ENCODE measurements around the gene KL. TPM values are rescaled to one million over a fixed set of nuclear protein-coding genes. Genes with fewer than 3 reads are reported as not detected.

Gene KL
- polyA plus RNA-seq = not detected in 3 replicates
- not detected for polyA plus RNA-seq (2011; ENCODE audit: low read depth)
- not detected in 2 replicates for polyA plus RNA-seq (2011; cell fraction: cytosol; rRNA removed)
- not detected in 2 replicates for polyA plus RNA-seq (2011; cell fraction: nucleus; rRNA removed)
- polyA plus RNA-seq (2012; ENCODE audit: low replicate concordance) = not detected in 2 replicates
- polyA minus RNA-seq = not detected in 3 replicates
- polyA minus RNA-seq (2011; cell fraction: cytosol; rRNA and poly(A)+ RNA removed) = not detected
- polyA minus RNA-seq (2011; cell fraction: nucleus; rRNA and poly(A)+ RNA removed) = not detected in 2 replicates

DNA sequence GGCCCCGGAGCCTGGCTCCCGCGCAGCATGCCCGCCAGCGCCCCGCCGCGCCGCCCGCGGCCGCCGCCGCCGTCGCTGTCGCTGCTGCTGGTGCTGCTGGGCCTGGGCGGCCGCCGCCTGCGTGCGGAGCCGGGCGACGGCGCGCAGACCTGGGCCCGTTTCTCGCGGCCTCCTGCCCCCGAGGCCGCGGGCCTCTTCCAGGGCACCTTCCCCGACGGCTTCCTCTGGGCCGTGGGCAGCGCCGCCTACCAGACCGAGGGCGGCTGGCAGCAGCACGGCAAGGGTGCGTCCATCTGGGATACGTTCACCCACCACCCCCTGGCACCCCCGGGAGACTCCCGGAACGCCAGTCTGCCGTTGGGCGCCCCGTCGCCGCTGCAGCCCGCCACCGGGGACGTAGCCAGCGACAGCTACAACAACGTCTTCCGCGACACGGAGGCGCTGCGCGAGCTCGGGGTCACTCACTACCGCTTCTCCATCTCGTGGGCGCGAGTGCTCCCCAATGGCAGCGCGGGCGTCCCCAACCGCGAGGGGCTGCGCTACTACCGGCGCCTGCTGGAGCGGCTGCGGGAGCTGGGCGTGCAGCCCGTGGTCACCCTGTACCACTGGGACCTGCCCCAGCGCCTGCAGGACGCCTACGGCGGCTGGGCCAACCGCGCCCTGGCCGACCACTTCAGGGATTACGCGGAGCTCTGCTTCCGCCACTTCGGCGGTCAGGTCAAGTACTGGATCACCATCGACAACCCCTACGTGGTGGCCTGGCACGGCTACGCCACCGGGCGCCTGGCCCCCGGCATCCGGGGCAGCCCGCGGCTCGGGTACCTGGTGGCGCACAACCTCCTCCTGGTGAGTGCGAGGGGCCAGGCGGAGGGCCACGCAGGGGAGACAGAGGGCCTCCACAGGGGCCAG is at the start of gene KL:
Gene KL (plus strand): TSS at position 10 of the 909 bp plus-strand sequence. CDS start 18 bp downstream, at position 28.
- Histone ChIP-seq H2AFZ (ENCODE audit: control insufficient read depth, low read length) (peak within 1 kb of the TSS; percentile 43), H3K4me3 (ENCODE audit: control insufficient read depth in 2 of 3, extremely low read depth in 1 of 3, insufficient read depth in 2 of 3, low read depth in 1 of 3, low read length in 3 of 3) (peak within 1 kb of the TSS in 1 of 3 experiments; percentile 23), H3K9me1 (ENCODE audit: control insufficient read depth, extremely low read depth, insufficient read depth, low read length) (no peaks in the 10 kb centered on the region), H3K36me3 (ENCODE audit: control insufficient read depth in 2 of 2, extremely low read depth in 1 of 2, insufficient read depth in 2 of 2, low read length in 2 of 2) (no peaks in the 10 kb centered on the region), H3K9me3 (ENCODE audit: control insufficient read depth, low read depth, low read length) (no peaks in the 10 kb centered on the region), H3K27me3 (ENCODE audit: control insufficient read depth, extremely low read depth, insufficient read depth, low read length) (peaks cover 61% of the 10 kb centered on the region), H3K9ac (ENCODE audit: control insufficient read depth, extremely low read depth, insufficient read depth, low read length) (no peak within 1 kb of the TSS), H3K27ac (ENCODE audit: control insufficient read depth, insufficient read depth, low read length) (no peak within 1 kb of the TSS), H3K4me2 (ENCODE audit: control insufficient read depth, extremely low read depth, insufficient read depth, low read depth, low read length) (peak within 1 kb of the TSS; percentile 78), H4K20me1 (ENCODE audit: control insufficient read depth, extremely low read depth, insufficient read depth, low read length) (no peaks in the 10 kb centered on the region), H3K79me2 (ENCODE audit: control insufficient read depth, insufficient read depth, low read length) (no peaks in the 10 kb centered on the region), H3K4me1 (ENCODE audit: control insufficient read depth, extremely low read depth, insufficient read depth, low read length) (peaks cover 2% of the 10 kb centered on the region)
- DNase-seq (ENCODE audit: low read depth, low spot score) (no peak), FAIRE-seq (no peak)
- dilution Hi-C loops (cut with MboI; ENCODE audit: extremely low pct_ligation_motif_present, low sequenced_read_pairs) = no loop called here
- TF ChIP-seq, protein P1, sequence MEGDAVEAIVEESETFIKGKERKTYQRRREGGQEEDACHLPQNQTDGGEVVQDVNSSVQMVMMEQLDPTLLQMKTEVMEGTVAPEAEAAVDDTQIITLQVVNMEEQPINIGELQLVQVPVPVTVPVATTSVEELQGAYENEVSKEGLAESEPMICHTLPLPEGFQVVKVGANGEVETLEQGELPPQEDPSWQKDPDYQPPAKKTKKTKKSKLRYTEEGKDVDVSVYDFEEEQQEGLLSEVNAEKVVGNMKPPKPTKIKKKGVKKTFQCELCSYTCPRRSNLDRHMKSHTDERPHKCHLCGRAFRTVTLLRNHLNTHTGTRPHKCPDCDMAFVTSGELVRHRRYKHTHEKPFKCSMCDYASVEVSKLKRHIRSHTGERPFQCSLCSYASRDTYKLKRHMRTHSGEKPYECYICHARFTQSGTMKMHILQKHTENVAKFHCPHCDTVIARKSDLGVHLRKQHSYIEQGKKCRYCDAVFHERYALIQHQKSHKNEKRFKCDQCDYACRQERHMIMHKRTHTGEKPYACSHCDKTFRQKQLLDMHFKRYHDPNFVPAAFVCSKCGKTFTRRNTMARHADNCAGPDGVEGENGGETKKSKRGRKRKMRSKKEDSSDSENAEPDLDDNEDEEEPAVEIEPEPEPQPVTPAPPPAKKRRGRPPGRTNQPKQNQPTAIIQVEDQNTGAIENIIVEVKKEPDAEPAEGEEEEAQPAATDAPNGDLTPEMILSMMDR (optimal IDR thresholded peaks at IDR 0.05 in 1 of 3, IDR thresholded peaks at IDR 0.05 in 1 of 3, conservative IDR thresholded peaks at IDR 0.05 in 1 of 3; ENCODE audit: extremely low read depth in 1 of 3, insufficient read depth in 2 of 3, low read length in 3 of 3) = no peak
- peak; percentile 90 for TF ChIP-seq EZH2 (IDR thresholded peaks at IDR 0.05; ENCODE audit: low read length)

DNA sequence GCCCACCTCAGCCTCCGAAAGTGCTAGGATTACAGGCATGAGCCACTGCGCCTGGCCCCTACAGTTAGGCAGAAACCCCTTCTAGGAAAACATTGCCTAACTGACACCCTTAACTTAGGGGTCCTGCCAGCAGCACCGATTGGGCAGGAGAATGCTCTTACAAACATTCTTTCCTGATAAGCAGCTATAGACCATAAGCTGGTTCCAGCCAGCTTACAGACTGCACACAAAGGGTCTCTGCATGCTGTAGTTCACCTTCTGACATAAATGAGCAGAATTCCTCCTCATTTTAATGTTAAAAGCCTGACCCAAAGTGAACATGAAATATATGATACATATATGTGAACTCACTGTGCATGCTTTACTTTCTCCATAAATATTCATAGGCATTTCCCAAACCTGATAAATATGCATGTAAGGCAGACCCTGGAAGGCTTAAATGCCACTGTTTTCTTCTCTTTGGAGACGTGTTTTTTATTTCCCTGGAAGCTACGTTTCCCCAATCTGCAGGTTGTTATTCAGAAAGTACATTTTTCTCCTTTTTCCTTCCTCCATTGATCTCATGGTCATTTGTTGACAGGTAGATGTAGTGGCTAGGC is 48.5 kb upstream of the KL start:
- H3K36me3 ChIP-seq (ENCODE audit: control insufficient read depth in 2 of 2, extremely low read depth in 1 of 2, insufficient read depth in 2 of 2, low read length in 2 of 2) = no peaks in the 10 kb centered on the region
- H3K27me3 ChIP-seq (ENCODE audit: control insufficient read depth, extremely low read depth, insufficient read depth, low read length) = no peaks in the 10 kb centered on the region
- no peaks in the 10 kb centered on the region for H3K9me3 ChIP-seq (ENCODE audit: control insufficient read depth, low read depth, low read length)
- H3K9me1 ChIP-seq (ENCODE audit: control insufficient read depth, extremely low read depth, insufficient read depth, low read length) = no peaks in the 10 kb centered on the region
- H3K4me1 ChIP-seq (ENCODE audit: control insufficient read depth, extremely low read depth, insufficient read depth, low read length) = no peaks in the 10 kb centered on the region
- H3K27ac ChIP-seq (ENCODE audit: control insufficient read depth, insufficient read depth, low read length) = no peak overlapping the region
- H3K79me2 ChIP-seq (ENCODE audit: control insufficient read depth, insufficient read depth, low read length) = no peaks in the 10 kb centered on the region
- dilution Hi-C loops (cut with MboI; ENCODE audit: extremely low pct_ligation_motif_present, low sequenced_read_pairs) = no loop called here
- TF ChIP-seq, protein P1 (optimal IDR thresholded peaks at IDR 0.05 in 1 of 3, IDR thresholded peaks at IDR 0.05 in 1 of 3, conservative IDR thresholded peaks at IDR 0.05 in 1 of 3; ENCODE audit: extremely low read depth in 1 of 3, insufficient read depth in 2 of 3, low read length in 3 of 3) = no peak
- TF ChIP-seq EZH2 (IDR thresholded peaks at IDR 0.05; ENCODE audit: low read length) = no peak
- H3K4me2 ChIP-seq (ENCODE audit: control insufficient read depth, extremely low read depth, insufficient read depth, low read depth, low read length) = no peak overlapping the region
- DNase-seq (ENCODE audit: low read depth, low spot score) (no peak), FAIRE-seq (no peak)
- no peaks in the 10 kb centered on the region for H4K20me1 ChIP-seq (ENCODE audit: control insufficient read depth, extremely low read depth, insufficient read depth, low read length)
- H2AFZ ChIP-seq (ENCODE audit: control insufficient read depth, low read length) = no peak overlapping the region
- H3K9ac ChIP-seq (ENCODE audit: control insufficient read depth, extremely low read depth, insufficient read depth, low read length) = no peak overlapping the region
- H3K4me3 ChIP-seq (ENCODE audit: control insufficient read depth in 2 of 3, extremely low read depth in 1 of 3, insufficient read depth in 2 of 3, low read depth in 1 of 3, low read length in 3 of 3) = no peak overlapping the region
